Prostate gland (tissue), 2 donors: Measurements from ENCODE around the gene NPPC.

Experiments used
- POLR2A ChIP-seq: fragments of 450-650 bp; IDR thresholded peaks from one replicate; pipeline ENCODE4 v1.6.1; 2016; ENCODE audit warnings: antibody characterized with exemption, mild to moderate bottlenecking
- POLR2AphosphoS5 ChIP-seq: sonication (generic); formaldehyde crosslinking; IDR thresholded peaks from one replicate; pipeline ENCODE4 v1.6.1; 2017; ENCODE audit warnings: antibody characterized with exemption
- TF ChIP-seq, protein P1 (sequence below), 4 experiments: fragments of 200-600 bp in 2 of 4; fragments of 450-650 bp in 2 of 4; sonication (generic) in 2 of 4; IDR thresholded peaks; 1 replicate in 3 of 4; 2 replicates in 1 of 4; pipeline ENCODE4 v1.5.1; 2016 to 2019; ENCODE audit warnings: antibody characterized with exemption in 4 of 4, mild to moderate bottlenecking in 2 of 4, moderate library complexity in 2 of 4

DNA sequence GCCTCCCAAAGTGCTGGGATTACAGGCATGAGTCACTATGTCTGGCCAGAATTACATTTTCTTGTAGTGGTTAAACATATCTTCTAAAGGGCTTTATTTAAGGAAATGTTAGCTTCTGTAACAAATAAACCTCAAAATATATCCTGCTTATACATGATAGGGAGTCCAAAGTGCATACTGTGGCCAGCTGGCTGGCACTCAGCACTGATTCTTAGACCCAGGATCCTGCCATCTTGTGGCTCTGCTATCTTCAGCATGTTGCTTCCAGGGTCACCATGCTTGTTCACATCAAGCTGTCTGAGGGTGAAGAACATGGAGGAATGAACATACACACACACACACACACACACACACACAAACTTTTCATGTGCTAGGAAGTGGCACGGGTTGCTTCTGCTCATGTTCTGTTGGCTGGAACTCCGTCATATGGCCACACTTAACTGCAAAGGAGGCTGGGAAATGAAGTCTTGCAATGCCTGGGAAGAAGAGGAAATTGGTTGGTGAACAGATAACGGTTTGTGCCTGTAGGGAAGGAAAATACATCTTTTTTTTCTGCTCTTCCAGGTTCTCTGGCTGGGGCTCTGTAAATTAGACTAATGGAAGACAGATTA is 40.0 kb downstream of the NPPC start:
- TF ChIP-seq, protein P1, sequence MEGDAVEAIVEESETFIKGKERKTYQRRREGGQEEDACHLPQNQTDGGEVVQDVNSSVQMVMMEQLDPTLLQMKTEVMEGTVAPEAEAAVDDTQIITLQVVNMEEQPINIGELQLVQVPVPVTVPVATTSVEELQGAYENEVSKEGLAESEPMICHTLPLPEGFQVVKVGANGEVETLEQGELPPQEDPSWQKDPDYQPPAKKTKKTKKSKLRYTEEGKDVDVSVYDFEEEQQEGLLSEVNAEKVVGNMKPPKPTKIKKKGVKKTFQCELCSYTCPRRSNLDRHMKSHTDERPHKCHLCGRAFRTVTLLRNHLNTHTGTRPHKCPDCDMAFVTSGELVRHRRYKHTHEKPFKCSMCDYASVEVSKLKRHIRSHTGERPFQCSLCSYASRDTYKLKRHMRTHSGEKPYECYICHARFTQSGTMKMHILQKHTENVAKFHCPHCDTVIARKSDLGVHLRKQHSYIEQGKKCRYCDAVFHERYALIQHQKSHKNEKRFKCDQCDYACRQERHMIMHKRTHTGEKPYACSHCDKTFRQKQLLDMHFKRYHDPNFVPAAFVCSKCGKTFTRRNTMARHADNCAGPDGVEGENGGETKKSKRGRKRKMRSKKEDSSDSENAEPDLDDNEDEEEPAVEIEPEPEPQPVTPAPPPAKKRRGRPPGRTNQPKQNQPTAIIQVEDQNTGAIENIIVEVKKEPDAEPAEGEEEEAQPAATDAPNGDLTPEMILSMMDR (IDR thresholded peaks at IDR 0.05), result no peak
- TF ChIP-seq POLR2A (no peak), POLR2AphosphoS5 (no peak)
